GM19324 (cell line): ENCODE data around the gene NFIB.

Experiments
- ATAC-seq: cut with Tn5 transposase; IDR thresholded peaks from one replicate; pipeline ENCODE4 v1.9.1; 2021; ENCODE audit warnings: mild to moderate bottlenecking, moderate library complexity; ENCODE audit not compliant: unreplicated experiment, low FRiP score

NFIB gene

GRCh38 chr9:14058325-14058688, 255.6 kb downstream of the NFIB start:
- ATAC-seq: no peak

DNA sequence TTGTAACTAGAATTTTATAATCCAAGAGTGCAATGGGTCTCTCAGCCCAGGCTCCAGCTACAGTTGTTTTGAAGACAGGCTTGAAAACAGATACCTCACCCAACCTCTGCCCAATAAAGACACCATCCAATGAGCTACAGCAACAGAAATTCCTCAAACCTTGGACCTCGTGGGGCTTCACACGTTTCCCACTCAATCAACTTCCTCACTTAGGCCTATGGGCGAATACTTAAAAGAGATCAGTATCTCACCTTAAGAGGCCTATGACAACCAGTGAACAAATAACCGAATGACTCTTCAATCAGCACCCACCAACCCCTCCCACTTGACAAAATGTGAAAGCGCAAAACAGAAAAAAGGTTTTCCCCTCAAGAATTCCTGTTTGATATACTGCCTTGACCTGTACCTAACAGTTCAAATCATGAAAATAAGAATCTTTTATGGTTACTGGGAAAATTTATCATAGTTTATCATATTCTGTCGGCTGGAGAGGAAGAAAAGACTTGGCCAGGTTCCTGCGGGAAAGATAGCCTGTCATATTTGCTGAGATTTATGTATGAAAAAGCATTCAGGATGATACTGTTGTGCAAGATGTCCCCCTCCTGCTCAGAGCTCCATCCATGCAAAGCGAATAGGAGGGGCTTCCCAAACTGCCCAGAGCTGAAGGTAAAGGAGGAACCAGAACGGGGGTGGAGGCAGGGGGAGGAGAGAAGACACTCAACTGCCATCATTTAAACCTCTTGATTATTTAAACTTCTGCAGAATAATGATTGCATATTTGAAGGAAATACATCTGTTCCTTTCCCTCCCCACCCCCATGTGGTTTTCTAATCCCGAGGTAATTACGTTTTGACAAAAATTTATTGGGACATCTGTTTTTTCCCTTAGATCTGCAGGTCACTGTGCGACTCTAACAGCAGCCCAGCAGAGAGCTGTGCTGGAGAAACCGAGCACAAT, 256.3 kb downstream of the NFIB start:
- no peak for ATAC-seq

DNA sequence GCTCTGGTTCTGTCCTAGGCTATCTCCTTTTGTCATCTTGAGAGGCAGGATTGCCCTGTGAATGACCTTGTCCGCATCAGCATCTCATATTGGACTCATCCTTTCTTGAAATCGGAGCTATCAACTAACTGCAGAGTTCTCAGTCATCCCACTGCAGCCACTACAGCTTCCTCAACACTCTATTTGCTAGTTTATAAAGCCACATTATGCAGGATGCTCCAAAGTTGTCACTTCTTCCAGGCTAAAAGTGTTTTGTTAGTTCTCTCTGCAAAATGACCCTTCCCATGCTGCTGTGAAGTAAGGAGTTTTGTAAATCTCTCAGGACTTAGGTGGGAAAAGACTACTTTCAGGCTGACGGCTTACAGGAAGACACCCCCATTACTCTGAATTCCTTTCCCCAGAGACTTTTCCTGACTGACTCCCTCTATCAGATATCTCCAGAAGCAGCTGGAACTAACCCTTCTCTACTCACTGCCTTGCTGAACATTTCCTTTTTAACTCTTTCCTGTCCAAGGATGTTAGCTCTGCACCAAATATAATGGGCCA, 257.6 kb downstream of the NFIB start:
- no peak for ATAC-seq

GRCh38 chr9:14054096-14054495, 259.8 kb downstream of the NFIB start:
- ATAC-seq: no peak

- no peak for ATAC-seq
Observed at GRCh38 chr9:14052359-14052758, 261.6 kb downstream of the NFIB start.

DNA sequence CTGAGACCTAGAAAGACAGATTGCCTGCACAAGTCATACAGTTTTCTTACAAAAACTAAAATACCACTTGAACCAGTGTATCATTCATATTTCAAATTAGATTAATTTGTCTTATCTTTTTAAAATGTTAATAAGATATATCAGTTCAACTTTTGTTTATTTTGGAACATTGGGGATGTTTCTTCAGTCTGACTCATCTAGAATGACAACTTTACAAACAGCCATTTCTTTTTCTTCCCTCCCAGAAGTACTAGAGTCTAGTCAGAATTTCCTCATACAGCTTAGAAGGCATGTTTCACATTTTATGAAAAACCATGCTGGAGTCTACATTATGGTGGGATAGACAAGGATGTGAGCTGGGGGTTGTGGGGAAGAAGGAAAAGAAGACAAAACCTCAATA, 262.5 kb downstream of the NFIB start:
- no peak for ATAC-seq

DNA sequence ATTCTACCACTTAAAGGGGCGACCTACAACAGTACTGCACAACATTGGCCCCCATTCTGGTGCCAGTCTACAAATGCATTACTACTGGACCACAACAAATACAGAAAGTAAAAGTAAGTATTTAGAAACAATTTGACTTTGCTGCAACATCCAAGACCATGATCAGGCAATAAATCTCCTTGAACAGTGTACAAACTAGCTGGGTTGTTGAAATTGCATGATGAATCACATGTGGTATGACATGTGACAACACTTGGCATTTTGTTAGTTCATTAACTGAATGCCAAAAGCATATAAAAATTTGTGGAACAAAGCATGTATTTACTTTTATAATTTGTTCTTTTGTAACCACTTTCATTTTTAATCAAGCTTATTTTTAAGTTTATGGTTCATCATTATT, 270.5 kb downstream of the NFIB start:
- ATAC-seq: no peak

DNA sequence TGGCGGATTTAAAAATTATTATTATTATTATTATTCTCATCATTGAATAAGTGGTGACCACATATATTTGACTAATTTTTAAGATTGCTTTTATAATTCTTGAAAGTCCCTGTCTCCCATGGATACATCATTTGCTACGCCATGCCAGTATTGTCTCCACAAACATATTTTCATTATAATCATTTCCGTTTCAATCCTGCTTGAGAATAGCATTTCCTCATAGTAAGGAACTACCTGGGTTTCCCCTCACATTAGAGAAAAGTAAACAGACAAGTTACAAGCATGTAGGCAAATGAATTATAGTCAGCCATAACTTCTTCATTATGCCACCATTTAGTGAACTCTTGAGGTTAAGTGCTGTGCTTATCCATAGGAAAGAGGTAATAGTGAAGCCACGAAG, 276.6 kb downstream of the NFIB start:
- no peak for ATAC-seq

DNA sequence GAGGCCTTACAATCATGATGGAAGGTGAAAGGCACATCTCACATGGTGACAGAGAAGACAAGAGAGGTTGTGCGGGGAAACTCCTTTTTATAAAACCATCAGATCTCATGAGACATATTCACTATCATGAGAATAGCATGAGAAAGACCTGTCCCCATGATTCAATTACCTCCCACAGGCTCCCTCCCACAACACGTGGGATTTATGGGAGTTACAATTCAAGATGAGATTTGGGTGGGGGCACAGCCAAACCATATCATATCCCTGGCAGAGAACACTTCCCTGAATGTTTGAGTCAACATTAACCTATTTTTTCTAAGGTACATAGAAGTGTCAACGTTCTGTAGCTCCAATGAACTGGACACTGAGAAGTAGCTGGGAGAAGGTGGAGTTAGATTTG, 280.9 kb downstream of the NFIB start:
- no peak for ATAC-seq
